Thoracic aorta (tissue), 2 donors: ENCODE data around the gene WDR26. TPM values are rescaled to one million over a fixed set of nuclear protein-coding genes. Genes with fewer than 3 reads are reported as not detected.

Experiments used
- ATAC-seq: fragments of 150-250 bp; one replicate; pipeline ENCODE4 v1.8.0; 2017; ENCODE audit warnings: low read depth; ENCODE audit not compliant: insufficient number of reproducible peaks, low FRiP score
- DNase-seq: peaks from one replicate; pipeline ENCODE4 v3.0.0-alpha.2; 2020; ENCODE audit warnings: low spot score
- H3K27ac ChIP-seq, 2 donors: fragments of 200-600 bp; sonication (generic); 1 replicate in 1 of 2; 2 replicates in 1 of 2; pipeline ENCODE4 v1.5.1; 2016; ENCODE audit warnings: mild to moderate bottlenecking in 2 of 2, moderate library complexity in 2 of 2
- H3K27me3 ChIP-seq: fragments of 200-600 bp; sonication (generic); replicated peaks from 2 replicates; pipeline ENCODE4 v1.6.0; 2016; ENCODE audit warnings: mild to moderate bottlenecking; ENCODE audit not compliant: insufficient read depth
- H3K36me3 ChIP-seq: fragments of 200-600 bp; sonication (generic); one replicate; pipeline ENCODE4 v1.5.1; 2016
- H3K4me1 ChIP-seq, 2 donors: fragments of 200-600 bp; sonication (generic); 1 replicate in 1 of 2; 2 replicates in 1 of 2; pipeline versions ENCODE4 v1.5.1 to v1.6.0; 2016; ENCODE audit warnings: low read depth in 2 of 2, mild to moderate bottlenecking in 1 of 2; ENCODE audit not compliant: control insufficient read depth in 1 of 2
- H3K4me3 ChIP-seq: fragments of 200-600 bp; sonication (generic); 2 replicates; pipeline ENCODE4 v1.5.1; 2016; ENCODE audit warnings: mild to moderate bottlenecking
- H3K9me3 ChIP-seq: fragments of 200-600 bp; sonication (generic); 2 replicates; pipeline ENCODE4 v1.5.1; 2016
- total RNA-seq, 2 donors: library from RNA; depleted of rRNA; stranded (reverse); fragments of >200 nt; gene quantifications; one replicate each; pipeline versions ENCODE4 v1.1.0 to v1.2.3, GENCODE V29; 2016
- TF ChIP-seq, protein P1 (sequence below): fragments of 200-600 bp; sonication (generic); IDR thresholded peaks from one replicate; pipeline ENCODE4 v1.5.1; 2019; ENCODE audit warnings: antibody characterized with exemption

Gene WDR26
- total RNA-seq, 2 donors from 2014 or later, result 71.5 to 85.9 TPM

DNA sequence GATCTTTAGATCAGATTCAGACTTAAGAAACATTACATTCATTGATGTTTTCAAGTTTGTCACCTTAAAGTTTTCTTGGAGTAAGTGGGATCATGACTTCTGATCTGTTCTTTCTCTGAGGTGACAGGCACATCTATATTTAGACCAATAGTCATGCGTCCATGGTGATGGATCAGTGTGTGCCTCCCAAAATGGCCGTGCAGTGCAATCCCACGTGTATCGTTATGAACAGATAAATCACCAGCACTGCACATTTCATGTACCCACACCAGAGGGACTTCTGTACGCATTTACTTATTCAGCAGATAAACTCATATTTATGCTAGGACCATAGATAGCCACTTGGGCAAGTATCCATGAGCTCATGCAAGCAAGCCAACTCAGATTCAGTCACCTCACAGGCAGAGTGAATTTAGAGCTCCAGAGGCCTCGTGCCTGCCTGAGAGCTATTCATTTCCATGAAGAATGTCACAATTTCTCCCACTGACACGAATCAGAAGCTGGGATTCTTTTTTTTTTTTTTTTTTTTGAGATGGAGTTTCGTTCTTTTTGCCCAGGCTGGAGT lies 13.9 kb upstream of the WDR26 start:
- no peak for ATAC-seq
- TF ChIP-seq, protein P1, sequence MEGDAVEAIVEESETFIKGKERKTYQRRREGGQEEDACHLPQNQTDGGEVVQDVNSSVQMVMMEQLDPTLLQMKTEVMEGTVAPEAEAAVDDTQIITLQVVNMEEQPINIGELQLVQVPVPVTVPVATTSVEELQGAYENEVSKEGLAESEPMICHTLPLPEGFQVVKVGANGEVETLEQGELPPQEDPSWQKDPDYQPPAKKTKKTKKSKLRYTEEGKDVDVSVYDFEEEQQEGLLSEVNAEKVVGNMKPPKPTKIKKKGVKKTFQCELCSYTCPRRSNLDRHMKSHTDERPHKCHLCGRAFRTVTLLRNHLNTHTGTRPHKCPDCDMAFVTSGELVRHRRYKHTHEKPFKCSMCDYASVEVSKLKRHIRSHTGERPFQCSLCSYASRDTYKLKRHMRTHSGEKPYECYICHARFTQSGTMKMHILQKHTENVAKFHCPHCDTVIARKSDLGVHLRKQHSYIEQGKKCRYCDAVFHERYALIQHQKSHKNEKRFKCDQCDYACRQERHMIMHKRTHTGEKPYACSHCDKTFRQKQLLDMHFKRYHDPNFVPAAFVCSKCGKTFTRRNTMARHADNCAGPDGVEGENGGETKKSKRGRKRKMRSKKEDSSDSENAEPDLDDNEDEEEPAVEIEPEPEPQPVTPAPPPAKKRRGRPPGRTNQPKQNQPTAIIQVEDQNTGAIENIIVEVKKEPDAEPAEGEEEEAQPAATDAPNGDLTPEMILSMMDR, result no peak
- Histone ChIP-seq H3K4me3 (no peak overlapping the region), H3K4me1 (peaks cover 10 to 11% of the 10 kb centered on the region in 2 donors), H3K36me3 (no peaks in the 10 kb centered on the region), H3K9me3 (no peaks in the 10 kb centered on the region), H3K27me3 (no peaks in the 10 kb centered on the region), H3K27ac (no peak overlapping the region)
- no peak for DNase-seq

DNA sequence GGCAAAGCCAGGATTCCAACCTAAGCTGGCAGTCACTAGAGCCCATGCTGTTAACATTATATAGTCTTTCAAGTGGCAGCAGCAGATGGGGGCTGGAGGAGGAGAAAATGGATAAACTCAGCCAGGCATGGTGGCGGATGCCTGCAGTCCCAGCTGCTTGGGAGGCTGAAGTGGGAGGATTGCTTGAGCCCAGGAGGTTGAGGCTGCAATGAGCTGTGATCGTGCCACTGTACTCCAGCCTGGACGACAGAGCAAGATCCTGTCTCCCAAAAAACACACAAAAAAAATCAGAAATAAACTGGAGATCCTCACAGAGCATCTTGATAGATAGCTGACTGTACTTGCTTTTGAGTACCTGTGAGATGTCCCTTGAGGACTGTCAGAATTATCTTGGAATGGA lies 13.4 kb upstream of the WDR26 start:
- no peaks in the 10 kb centered on the region for H3K9me3 ChIP-seq
- TF ChIP-seq, protein P1, result no peak
- no peak for ATAC-seq
- H3K4me1 ChIP-seq, result peaks cover 10 to 11% of the 10 kb centered on the region in 2 donors
- no peak for DNase-seq
- H3K27me3 ChIP-seq, result no peaks in the 10 kb centered on the region
- H3K4me3 ChIP-seq, result no peak overlapping the region
- peak overlapping the region in 1 of 2 donors; percentile 60 for H3K27ac ChIP-seq
- no peaks in the 10 kb centered on the region for H3K36me3 ChIP-seq

DNA sequence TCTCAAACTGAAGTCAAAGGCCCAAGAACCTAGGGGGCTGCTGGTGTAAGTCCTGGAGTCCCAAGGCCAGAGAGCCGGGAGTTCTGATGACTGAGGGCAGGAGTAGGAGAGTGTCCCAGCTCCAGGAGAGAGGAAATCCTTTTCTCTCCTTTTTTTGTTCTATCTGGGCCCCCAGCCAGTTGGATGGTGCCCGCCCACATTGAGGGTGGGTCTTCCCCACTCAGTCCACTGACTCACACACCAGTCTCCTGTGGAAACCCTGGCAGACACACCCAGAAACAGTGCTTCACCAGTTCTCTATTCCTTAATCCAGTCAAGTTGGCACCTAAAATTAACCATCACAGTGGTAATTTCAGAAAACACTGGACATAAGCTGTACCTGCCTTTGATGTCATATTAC lies 12.7 kb upstream of the WDR26 start:
- Histone ChIP-seq H3K36me3 (no peaks in the 10 kb centered on the region), H3K27ac (peak overlapping the region; percentile 14 to 60), H3K9me3 (no peaks in the 10 kb centered on the region), H3K4me3 (no peak overlapping the region), H3K4me1 (peaks cover 10 to 11% of the 10 kb centered on the region in 2 donors), H3K27me3 (no peaks in the 10 kb centered on the region)
- TF ChIP-seq, protein P1, result no peak
- no peak for DNase-seq
- peak; percentile 59 for ATAC-seq

DNA sequence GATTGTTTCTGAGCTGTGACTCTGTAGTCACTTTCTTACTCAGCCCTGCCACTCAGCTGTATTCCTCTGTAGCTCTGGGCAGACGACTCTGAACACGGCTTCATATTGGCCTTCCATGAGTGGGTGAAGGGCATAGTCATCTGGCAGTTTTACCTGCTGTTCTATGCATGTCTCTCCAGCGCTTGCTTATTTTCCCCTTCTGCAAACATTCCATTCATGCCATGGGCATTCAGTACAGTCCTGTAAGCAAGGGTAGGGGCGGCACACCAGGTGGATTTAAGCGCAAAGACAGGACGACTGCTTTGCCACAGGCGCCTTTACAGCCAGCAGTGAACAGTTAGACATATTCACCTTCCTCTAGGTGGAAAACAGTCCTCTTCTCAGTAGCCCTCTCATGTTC lies 4.4 kb upstream of the WDR26 start:
- Histone ChIP-seq H3K27ac (no peak overlapping the region), H3K4me3 (no peak overlapping the region), H3K27me3 (no peaks in the 10 kb centered on the region), H3K9me3 (no peaks in the 10 kb centered on the region), H3K4me1 (peaks cover 7 to 15% of the 10 kb centered on the region in 2 donors), H3K36me3 (no peaks in the 10 kb centered on the region)
- TF ChIP-seq, protein P1, result no peak
- DNase-seq (no peak), ATAC-seq (no peak)

DNA sequence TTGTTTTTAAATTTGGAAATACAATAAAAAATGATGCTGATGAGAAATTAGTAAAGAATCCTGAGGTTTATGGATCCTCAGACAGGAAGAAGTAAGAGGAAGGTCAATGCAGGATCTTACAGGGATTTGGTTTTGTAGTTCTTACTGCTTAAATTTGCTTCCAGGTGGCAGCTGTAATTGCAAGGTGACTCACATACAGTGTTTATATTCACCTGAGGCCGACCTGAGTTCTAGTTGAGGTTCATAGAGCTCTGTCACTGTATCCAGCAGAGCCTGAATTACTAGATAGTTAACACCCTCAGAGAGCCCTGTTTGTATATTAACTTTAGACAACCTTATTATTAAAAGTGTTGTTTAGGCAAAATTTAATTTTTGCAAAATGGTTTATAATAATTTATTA lies 1.4 kb upstream of the WDR26 start:
- H3K9me3 ChIP-seq, result no peaks in the 10 kb centered on the region
- DNase-seq (no peak), ATAC-seq (no peak)
- no peaks in the 10 kb centered on the region for H3K27me3 ChIP-seq
- no peaks in the 10 kb centered on the region for H3K36me3 ChIP-seq
- TF ChIP-seq, protein P1, result no peak
- H3K27ac ChIP-seq, result peak overlapping the region; percentile 92 to 98
- H3K4me3 ChIP-seq, result no peak overlapping the region
- H3K4me1 ChIP-seq, result peaks cover 17 to 30% of the 10 kb centered on the region in 2 donors
